GM11168 (cell line): ENCODE measurements around the gene CTNNA1.
"Not testable (repeated sequence)": the region's sequence is repeated elsewhere in the genome, so short reads cannot be mapped to it uniquely, and the experiment has no call there.

Experiments used
- in situ Hi-C: fragments of 300-500 bp; cut with MboI; formaldehyde crosslinking; loops from one replicate; pipeline ENCODE4 v1.12.0; 2022; ENCODE audit warnings: low sequenced_read_pairs; ENCODE audit not compliant: unreplicated experiment

The CTNNA1 gene

DNA sequence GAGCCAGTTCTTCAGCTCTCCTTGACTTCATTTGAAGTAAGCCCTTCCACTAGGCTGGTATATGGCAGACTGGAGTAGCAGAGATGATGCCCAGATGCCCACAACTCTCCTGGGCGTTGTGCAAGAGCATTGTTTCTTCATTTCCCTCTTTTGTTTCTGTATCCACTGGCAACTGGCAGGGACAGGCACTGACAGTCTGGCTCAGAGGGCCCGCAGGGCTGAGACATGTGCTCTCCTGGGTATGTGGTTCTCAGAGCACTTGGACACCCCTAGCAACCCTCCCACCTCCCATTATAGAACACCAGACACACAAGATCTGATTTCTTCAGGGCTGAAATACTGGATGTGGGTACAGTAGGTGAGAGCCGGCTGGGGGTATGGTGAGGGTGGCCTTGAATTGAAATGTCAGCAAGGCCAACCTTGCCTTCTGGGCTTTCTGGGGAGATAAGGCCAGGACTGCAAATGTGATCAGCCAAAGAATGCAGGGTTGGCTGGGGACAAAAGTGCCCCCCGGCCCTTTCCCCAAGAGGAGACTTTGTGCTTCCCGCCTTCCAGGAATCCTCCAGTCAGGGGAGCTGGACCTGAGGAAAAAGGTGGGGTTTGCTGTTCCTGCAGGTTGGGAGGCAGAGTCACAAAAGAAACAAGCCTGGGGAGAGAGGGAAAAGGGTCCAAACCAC lies 28.6 kb upstream of the CTNNA1 start:
- in situ Hi-C loops, result no loop called here

DNA sequence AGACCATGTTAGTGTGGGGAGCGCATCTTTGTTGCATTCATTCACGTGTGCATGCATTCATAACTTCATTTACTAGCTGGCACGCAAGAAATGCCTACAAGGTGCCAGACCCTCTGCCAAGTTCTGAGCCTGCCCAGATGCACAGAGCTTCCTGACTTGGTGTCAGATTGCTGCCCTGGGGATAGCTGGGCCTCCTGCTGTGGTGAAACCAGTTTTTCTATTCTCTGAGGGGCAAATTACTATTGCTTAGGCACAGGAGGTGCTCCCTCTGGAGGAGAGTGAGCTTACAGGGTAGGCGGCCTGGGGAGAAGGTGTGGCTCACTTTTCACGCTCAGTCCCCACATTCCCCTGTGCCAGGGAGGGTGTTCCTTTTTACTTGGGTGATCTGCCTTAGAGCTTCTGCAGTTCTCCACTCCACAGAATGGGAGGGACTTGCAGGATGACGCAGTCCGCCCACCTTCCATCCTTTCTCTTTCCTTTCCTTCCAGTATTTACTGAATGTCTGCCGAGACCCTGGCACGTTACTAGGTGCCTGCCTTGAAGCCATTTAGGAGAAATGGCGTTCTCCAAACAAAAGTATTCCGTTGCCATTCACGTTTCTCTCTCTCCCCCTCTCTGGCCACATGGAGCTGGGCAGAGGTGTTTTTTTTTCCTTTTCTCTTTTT lies 27.9 kb upstream of the CTNNA1 start:
- in situ Hi-C loops, result no loop called here

DNA sequence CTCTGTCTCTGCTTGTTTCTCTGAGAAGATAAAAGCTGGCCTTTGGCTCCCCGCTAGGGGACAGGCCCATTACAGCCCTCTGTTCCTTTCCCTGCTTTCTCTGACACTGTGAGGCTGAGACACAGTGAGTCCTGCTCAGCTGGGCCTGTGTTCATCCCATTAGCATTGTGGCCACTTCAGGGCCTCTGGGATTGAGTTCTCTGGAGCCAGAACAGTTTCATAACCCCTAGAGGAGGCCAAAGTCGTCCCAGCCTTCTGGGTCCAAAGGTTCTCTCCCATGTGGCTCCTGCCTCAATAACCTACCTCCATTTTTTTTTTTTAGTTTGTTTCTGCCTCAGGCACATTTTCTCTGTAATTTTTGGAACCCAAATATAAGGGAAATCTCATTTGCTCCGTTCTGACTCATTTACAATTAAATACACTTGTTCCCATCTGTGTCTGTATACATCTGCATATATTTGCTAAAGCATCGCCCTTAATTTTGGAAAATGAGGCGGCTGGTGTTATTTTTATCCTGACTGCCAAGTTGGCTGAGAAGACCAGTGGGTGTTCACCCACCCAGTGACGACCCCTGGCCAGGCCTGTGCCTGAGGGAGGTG lies 27.3 kb upstream of the CTNNA1 start:
- in situ Hi-C loops, result no loop called here

DNA sequence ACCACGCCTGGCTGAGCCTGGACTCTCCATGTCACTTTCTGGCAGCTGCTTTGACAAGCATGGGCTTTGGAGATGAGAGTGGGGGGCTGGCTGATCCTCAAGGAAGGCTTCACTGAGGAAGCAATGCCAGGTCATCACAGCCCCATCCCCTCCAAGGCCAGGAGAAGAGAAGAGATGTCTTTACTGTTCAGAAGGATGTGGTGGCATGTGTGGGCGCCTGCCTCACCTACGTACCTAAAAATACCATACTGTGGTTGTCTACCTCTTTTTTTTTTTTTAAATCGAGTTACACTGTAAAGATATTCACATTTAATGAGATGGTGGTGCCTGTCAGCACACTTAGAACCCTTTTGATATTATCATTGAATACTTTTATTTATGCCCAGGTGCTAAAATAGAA lies 26.4 kb upstream of the CTNNA1 start:
- in situ Hi-C loops, result no loop called here

DNA sequence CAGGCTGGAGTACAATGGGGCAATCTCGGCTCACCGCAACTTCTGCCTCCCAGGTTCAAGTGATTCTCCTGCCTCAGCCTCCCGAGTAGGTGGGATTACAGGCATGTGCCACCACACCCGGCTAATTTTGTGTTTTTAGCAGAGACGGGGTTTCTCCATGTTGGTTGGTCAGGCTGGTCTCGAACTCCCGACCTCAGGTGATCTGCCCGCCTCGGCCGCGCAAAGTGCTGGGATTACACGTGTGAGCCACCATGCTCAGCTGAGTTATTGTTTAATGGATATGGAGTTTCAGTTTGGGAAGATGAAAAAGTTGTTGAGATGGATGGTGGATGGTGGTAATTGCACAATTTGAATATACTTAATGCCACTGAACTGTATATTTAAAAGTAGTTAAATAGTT lies 22.7 kb upstream of the CTNNA1 start:
- in situ Hi-C loops, result not testable (repeated sequence)

DNA sequence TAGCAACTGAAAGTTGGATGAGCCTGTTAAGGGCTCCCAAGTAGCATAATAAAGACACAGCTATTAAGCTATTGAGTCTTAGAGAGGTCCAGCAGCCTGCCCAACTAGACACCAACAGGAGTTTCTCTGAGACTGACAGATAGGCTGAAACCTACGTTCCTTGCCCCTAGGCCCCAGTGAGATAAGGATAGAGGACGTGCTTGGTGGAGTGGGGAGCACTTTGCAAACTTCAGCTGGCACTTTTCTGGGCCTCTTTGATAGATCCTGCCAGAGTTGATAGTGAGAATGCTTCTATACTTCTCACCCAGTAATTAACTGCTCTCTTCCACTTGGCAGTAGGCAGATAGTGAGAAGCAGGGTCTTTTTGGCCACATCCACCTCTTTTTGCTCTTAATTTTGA lies 20.8 kb upstream of the CTNNA1 start:
- in situ Hi-C loops, result no loop called here

DNA sequence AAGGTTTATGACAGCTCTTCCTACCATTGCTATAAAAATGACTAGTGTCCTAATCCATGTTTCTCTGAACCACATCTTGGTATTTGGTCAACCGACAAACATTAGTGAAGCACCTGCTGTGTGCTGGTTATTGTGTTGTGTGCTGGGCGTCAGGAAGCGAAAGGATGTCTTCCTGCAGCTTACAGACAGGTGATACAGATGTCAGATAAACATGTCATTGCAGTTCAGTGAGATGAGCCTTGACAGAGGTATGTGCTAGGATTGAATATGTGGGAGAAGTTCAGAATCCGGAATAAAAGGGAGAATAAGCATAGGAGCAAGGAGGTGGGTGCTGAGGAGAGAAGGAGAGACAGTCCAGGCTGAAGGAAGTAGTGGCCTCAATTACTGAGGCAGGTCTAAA lies 20.3 kb upstream of the CTNNA1 start:
- in situ Hi-C loops, result no loop called here

DNA sequence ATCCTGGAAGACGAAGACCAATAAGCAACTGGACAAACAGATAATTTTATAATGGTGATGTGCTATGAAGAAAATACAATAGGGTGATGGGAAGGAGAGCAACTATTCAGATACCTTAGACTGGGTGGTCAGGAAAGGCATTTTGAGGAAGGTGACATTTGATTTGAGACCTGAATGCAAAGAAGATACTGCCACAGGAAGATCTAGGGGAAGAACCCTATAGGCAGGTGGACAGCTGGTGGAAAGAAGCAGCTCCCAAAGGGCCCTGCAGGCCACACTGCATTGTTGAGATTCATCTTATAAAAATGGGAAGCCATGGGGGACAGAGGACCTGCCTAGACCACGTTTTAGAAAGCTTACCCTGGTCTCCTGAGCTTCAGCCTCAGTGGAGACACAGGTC lies 19.7 kb upstream of the CTNNA1 start:
- in situ Hi-C loops, result no loop called here

DNA sequence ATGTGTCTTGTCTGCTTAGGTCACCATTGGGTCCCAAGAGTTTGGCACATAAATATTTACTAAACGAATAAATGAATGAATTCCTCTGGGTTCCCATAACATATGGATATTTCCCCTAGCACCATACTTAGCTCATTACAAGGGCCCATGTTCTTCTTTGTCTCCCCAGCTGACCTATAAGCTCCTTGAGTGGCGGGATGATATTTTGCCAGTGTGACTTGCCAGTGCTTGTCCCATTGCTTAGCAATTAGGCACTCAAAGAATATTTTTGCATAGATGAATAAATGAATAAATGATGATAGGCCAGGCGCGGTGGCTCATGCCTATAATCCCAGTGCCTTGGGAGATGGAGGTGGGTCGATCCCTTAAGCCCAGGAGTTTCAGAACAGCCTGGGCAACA lies 16.9 kb upstream of the CTNNA1 start:
- in situ Hi-C loops, result no loop called here

DNA sequence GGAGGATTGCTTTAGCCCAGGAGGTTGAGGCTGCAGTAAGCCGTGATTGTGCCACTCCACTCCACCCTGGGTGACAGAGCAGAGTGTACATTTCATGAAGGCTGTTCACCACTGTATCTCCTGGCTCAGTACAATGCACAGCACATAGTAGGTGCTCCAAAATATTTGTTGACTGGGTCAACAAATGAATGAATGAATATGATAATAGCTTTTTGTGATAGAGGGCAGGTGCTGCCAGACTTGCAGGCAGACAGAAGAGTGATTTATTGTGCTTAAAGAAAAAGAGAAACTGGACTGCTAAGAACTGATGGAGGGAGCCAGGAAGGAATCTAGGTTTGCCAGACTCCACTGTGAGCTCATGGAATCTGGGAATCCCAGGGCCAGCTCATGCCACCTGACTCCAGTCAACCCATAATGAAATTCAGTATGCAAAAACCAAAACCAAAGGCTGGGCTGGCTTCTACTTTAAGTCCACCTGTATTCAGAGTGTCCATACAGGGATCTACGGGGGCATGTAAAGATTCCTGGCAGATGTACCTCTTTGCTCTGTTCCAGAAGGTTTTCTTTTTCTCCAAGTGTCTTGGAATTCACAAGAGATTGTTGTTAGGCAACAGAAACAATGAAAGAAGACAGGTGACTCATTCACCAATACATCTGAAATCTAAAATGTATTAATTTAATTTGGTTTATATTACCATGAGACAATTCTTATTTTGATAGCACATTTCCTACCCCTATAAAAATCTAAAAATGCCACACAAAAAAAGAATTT lies 15.5 kb upstream of the CTNNA1 start:
- in situ Hi-C loops, result no loop called here

DNA sequence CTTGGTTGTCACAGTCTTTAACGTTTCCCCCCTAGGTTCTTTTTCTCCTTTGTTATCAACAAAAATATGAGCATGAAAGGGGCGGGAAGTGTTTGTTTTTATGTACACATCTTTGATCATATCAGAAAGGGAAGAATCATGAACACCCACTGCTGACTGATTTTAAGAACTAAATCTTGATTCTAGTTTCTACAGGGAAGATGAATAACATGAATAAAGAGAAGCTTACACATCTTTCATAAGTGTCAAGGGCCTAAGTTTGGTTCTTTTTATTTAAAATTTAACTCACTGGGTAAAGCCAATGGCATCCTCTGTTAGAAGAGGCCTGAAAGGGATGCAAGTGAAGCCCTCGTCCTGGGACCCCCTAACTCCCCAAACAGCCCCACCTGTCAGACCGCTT lies 14.8 kb upstream of the CTNNA1 start:
- in situ Hi-C loops, result no loop called here

DNA sequence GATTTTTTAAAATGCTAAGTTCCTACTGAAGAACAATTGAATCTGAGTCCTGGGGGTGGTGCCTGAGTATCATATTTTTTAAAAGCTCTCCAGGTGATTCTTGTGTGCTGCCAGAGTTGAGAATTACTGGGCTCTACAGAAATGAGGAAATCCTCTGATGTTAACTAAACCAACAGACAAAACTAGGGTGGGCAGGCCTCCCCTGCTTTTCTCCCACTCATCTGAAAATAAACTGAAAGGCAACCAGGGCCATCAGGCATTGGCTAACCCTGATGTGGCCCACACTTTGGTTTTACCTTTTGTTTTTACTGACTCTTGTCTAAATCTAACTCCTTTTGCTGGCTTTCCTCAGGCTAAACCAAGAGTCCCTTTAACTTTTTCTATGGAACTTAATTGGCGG lies 13.3 kb upstream of the CTNNA1 start:
- in situ Hi-C loops, result no loop called here

DNA sequence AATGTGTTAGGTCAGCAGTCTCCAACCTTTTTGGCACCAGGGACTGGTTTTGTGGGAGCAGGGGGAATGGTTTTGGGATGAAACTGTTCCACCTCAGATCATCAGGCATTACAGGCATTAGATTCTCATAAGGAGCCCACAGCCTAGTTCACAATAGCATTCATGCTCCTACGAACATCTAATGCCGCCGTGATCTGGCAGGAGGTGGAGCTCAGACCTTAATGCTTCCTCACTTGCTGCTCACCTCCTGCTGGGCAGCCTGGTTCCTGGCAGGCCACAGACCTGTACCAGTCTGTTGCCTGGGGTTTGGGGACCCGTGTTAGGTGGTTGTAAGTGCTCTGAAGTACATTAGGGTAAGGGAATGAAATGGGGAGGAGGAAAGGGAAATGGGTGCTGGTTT lies 9.7 kb upstream of the CTNNA1 start:
- in situ Hi-C loops, result no loop called here

DNA sequence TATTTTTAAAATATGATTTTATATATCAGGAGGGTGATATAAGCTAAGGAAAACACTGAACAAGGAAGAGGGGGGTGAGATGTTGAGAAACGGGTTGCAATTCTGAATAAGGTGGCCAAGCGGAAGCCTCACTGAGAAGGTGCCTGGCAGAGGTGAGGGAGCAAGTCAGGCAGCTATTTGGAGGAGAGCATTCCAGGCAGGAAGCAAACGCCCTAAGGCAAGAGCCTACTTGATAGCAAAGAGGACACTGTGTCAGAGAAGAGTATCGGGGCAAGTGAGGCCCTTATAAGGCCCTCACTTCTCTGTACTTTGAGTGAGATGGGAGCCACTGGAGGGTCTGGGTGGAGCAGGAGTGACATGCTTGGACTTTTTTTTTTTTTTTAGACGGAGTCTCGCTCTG lies 8.0 kb upstream of the CTNNA1 start:
- in situ Hi-C loops, result no loop called here

DNA sequence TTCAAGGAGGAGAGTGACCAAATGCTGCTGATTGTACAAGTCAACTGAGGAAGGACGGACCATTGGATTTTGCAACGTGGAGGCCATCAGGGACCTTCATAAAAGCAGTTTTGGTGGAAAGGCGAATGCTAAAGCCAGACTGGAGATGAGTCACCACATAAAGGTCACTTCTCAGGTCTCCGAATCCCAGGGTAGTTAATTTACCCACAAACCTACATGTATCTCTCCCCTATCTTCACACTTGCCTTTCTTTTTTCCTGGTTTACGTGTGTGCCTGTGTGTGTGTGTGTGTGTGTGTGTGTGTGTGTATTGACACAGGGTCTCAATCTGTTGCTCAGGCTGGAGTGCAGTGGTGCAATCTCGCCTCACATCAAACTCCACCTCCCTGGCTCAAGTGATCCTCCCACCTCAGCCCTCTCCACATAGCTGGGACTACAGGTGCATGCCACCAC lies 4.6 kb upstream of the CTNNA1 start:
- in situ Hi-C loops, result no loop called here

DNA sequence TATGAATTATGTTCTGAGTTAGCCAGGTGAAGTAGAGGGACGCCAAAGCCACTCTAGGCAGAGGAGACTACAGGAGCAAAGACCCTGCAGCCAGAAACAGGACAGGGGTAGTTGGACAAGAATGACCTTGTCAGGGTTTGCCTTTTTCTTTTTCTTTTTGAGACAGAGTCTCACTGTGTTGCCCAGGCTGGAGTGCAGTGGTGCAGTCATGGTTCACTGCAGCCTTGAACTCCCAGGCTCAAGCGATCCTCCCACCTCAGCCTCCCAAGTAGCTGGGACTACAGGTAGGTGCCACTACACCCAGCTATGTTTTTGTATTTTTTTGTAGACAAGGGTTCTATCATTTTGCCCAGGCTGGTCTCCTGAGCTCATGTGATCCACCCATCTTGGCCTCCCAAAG lies 1.9 kb upstream of the CTNNA1 start:
- in situ Hi-C loops, result not testable (repeated sequence)

DNA sequence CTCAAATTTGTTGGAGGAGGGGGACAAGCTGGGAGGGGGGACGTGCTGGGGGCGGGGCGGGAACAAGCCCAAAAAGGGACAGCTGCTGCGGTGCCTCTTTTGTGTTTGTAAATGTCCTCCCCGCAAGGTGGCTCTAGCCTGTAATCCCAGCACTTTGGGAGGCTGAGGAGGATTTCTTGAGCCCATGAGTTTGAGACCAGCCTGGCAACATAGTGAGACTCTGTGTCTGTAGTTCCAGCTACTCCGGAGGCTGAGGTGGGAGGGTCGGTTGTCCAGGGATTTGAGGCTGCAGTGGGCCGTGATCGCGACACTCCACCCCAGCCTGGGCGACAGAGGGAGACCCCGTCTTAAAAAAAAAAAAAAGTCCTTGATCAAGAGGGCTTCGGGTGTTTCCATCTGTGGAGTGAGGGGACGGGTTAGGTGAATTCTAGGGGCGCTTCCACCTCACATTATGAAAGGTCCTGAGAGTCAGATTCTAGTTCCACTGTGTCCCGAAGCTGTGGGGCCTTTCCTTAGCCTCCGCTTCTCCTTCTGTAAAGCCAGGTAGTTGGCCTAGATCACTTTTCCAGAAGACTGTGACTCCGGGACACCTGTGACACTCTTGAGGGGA lies 779 bp upstream of the CTNNA1 start:
- in situ Hi-C loops, result no loop called here

DNA sequence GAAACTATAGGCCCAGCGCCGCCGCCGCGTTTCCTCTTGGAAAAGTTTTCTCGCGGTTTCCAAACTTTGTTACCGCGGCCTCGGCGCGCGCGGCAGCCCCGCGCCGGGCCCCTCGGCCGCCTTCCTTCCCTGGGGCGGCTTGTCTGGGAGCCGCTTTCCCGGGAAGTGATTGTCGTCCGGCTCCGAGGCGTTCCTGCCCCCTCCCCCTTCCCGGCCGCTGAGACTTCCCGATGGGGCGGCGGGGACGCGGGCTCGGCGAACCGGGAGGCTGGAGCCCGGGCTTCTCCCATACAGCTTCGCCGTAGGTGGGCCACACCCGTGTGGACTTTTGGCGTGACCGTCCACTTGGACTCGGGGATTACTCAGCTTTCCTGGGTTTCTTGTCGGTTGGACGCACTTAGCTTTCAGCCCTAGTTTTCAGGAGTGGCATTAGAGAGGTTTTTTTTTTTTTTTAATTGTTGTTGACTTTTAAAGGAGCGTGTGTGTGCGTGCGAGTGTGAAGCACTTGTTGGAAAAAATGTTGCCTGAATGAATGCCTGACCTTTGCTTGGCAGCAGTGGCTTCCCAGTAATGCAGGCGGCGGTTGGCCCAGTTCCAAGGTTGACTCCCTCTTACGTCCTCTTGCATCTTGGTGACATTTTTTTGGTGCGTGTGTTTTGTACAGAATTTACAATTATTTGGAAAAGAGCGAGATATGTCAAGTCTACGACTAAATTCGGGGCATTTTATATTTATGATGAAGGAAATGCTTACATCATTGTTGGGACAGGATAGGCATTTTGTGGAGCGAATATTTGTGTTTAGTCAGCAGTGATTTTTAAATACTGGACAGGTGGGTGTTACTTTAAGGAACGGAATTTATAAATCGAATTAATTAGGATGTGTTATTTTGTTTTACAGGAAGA lies 821 bp downstream of the CTNNA1 start:
- in situ Hi-C loops, result no loop called here

DNA sequence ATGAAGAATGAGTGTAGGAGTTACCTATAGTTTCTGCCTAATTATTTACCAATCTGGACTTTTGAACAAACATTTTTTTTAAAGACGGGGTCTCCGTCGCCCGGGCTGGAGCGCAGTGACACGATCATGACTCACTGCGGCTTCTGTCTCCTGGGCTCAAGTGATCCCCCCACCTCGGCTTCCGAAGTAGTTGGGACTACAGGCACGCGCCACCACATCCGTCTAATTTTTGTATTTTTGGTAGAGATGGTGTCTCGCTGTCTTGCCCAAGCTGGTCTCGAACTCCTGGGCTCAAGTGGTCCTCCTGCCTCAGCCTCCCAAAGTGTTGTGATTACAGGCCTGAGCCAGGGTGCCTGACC lies 1.5 kb downstream of the CTNNA1 start:
- in situ Hi-C loops, result no loop called here
